GM21423 (cell line): Measurements from ENCODE around the gene TDRD7.

Experiments used
- ATAC-seq: cut with Tn5 transposase; IDR thresholded peaks from one replicate; pipeline ENCODE4 v1.9.1; 2021; ENCODE audit warnings: mild to moderate bottlenecking, moderate library complexity; ENCODE audit not compliant: unreplicated experiment

The TDRD7 gene

DNA sequence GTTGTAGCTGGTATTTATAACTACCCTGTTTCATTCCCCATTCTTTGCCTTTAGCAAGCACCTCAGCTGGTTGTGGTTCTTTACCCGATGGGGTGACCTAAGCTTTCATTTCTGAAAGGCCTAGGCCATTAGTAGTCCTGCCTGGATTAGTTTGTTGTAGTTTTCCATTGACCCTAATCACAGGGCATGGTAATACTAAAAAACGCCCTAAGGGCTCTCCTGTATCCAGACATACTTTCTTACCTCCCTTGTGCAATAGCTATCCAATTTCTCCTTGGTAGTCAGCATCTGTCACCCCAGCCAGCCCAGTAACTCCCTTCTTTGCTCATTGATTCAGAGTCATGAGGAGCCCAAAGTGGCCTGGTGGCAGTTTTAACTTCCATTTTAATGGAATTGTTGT is 113.6 kb downstream of the TDRD7 start:
- no peak for ATAC-seq

DNA sequence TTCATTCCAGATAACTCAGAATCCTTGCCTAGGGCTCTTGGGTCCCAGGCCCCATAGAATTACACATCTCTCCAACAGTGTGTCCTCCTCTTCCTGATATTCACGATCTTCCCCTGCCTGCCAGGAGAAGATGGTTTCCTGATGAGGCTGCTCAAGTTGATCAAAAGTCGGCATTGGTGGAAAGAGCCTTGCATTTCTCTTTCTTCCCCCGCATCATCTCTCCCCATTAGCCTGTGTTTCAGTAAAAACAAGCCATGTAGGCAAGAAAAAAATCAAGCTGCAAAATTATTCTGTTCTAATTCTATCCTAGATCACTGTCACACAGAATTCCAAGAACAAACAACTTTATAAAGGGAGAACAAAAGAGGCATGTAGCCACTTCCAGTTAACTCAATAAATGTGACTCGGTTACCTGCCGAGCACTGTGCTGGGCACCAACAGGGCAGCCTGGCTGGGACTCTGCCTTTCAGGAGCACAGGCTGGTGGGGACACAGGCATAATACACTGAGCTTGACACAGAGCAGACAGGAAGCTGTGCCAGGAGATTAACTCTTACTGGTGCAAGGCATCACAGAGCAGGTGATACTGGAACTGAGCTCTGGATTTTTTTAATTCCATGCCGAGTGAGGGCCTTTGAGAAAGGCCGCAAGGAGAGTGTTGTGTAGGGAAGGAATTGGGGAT is 115.1 kb downstream of the TDRD7 start:
- ATAC-seq: no peak

- no peak for ATAC-seq
These were observed 116.0 kb downstream of the TDRD7 start for GRCh38 chr9:97527626-97528528.

DNA sequence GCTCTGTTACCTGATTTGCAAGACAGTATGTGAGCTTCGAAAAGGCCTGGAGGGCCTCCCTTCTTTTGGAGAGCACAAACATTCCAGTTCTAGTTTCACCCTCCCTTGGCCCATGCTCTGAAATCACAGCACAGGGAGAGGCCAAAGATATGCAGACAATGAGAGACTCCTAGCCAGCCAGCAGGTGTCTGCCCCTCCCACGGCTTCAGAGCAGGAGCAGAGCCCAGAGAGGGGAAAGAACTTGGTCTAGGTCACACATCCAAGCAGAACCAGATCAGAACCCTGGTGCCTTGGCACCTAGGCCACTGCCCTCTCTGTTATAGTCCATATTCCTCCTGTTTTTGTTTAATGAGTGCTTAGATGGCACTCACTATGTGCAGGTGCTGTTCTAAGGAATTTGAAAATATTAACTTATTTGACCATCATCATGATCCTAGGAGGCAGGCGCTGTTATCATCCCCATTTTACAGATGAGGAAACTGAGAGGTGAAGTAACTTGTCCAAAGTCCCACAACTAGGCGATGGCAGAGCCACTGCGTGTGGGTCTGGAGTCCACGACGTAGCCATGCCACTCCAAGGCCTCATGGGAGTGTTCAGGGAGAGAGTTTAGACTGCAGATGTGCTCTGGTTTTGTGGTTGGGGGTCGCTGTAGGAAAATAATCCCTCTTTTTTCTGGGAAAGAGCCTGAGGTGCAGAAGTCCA is 116.8 kb downstream of the TDRD7 start:
- ATAC-seq: no peak

DNA sequence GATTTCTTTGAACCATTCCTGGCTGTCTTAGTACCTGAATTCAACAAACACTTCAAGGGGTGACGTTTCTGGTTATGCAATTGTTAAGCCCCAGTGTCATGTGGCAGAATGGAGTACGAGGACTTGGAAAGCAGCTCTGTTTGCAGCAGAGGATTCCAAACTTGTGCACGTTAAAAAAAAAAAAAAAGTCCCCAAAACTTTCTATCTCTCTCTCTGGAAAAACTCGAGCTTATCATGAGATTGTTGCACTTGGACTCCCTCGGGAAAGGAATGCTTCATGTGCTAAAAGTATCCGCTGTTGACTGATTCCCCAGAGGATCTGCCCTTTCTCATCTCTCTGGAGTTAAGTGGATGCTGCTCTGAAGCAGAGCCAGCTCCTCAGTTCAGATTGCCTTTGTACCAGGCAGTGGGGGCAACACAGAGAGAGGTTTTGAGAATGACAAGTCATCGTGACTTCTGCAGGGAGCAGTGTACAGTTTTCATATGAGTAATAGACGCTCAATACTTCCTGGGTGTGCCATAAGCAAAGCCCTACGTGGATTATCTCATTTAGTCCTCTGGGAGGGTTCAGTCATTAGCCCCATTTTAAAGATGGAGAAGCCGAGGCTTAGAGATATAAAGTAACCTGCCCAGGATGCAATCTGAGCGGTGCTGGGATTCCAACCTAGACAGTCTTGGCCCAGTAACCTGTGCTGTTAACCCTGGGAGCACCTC is 117.6 kb downstream of the TDRD7 start:
- ATAC-seq: peak; percentile 59

DNA sequence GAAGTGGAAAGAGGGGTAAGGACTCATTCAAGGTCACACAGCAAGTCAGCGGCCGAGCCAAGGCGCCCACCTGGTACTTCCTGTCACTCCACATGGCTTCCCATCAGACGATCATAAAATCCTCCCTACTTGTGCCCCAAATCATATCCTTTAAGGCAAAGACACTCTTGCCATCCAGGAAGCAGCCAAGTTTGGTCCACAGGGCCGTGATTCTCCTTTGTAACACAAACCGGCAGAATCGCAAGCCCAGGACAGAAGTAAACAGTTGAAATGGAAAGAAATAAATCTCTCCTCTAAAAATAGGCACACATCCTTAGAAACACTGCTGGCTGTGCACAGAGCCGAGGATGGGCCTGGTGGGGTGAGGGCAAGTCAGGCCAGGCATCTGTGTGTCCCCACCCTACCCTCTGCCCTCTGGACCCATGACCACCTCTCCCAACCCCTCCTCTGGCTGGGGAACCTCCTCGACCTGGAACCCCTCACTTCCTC is 120.0 kb downstream of the TDRD7 start:
- ATAC-seq: no peak

GRCh38 chr9:97534185-97534584 is 122.3 kb downstream of the TDRD7 start:
- ATAC-seq: no peak

DNA sequence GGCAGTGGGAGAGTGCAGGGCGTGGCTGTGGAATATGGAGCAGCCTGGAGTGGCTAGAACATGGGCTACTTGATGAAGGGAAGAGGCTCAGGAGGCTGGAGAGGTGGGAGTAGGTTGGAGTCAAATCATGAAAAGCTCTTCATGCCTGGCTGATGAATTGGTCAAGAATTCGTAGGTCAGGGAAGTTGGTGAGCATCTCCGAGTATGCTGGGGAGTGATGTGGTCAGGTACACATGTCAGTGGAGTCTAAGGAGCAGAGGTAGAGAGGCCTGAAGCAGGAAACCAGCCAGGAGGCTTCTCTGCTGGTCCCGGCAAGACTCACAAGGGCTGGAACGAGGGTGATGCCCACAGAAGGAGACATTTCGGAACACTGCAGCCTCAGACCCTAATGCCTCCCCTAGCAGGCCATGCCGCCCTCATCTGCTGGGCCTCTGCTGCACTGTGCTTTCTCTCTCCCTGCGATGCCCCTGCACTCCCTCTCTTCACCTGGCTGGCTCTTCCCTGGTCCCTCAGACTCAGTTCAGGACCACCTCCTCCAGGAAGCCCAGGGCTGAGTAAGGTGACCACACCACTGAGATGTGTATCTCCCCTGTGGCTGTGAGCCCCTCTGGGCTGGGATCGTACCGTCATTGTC is 123.2 kb downstream of the TDRD7 start:
- no peak for ATAC-seq

- no peak for ATAC-seq
These were observed 123.9 kb downstream of the TDRD7 start for GRCh38 chr9:97535771-97536170.

GRCh38 chr9:97536480-97536879 is 124.6 kb downstream of the TDRD7 start:
- no peak for ATAC-seq

GRCh38 chr9:97543561-97543960 is 131.7 kb downstream of the TDRD7 start:
- ATAC-seq: no peak

DNA sequence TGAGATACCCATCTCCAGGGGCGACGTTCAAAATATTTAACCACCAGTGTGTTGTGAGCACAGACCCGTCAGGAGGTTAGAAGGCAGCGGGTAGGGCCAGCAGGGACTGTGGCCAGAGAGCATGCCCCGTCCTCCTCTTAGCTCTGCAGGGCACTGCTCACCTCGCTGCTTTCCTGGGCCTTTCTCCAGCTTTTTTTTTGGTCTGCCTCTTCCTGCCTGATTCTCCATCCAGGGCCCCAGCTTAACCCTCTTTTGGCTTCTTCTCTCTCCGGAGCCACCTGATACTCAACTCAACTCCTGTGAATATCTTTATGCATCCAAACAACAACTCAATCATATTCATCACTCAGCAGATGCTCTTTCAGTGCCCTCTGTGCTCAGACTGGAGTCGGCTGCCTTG is 133.6 kb downstream of the TDRD7 start:
- no peak for ATAC-seq
